HG03066 (cell line): ENCODE measurements around the gene LAT.
"Not testable (repeated sequence)": the region's sequence is repeated elsewhere in the genome, so short reads cannot be mapped to it uniquely, and the experiment has no call there.

Experiments used
- ATAC-seq: cut with Tn5 transposase; IDR thresholded peaks from one replicate; pipeline ENCODE4 v1.9.1; 2021; ENCODE audit warnings: low read depth; ENCODE audit not compliant: unreplicated experiment

LAT gene

DNA sequence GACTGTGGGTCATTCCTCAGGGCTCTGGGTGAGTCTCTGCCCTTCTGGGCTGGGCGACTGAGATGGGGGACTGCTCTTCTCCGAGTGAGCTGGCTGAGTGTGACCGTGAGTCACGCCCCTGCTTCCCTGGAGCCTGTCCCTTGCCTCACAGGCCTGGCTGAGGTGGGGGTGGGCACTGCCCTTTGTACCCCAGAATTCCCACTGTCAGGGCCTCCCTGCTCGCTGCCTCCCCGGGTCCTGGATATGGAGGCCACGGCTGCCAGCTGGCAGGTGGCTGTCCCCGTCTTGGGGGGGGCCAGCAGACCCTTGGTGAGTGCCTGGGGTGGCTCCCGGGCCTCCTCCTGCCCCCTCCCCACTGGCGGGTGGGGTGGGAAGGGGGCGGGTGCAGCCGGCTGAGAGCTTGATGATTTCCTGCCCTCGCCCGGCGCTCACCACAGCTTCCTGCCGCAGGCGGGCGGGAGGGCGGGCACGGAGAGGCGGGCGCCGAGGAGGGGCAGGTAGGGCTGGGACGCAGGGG lies at the start of gene LAT:
TSS of gene LAT (plus strand) at position 434 of the 517 bp plus-strand sequence. CDS start 366 bp downstream, outside the sequence.
- ATAC-seq = no peak

- ATAC-seq = no peak
Observed at GRCh38 chr16:28935346-28935745, 49.5 kb upstream of the LAT start.

DNA sequence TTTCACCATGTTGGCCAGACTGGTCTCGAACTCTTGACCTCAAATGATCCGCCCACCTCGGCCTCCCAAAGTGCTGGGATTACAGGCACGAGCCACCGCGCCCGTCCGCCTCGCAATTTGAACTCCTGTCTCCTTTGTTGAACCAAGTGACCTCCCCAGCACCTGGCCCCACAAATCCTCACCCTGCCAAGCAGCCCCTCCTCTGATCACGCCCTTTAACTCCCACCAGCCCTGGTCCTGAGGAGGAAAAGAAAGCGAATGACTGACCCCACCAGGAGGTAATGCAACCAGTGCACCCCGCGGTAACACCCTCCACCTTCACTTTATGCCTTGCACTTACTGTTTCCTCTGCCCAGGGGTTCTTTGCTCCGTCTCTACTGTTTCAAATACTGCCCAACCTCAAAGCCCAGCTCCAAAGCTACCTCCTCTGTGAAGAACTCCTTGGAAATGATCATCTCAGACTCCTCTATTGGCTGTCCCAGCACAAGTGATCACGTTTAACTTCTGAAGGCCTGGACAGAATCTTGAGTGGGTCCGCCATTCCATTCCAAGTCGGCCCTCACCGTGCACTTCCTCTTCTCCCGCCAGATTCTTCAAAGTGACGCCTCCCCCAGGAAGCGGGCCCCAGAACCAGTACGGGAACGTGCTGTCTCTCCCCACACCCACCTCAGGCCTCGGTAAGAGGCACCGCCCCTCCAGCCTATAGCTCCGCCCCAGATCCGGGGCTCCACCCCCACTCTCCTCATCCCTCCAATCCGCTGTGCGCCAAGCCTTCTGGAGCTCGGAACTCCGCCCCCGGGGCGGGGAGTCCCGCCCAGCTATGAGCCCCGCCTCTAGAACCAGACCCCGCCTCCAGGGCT lies 48.7 kb upstream of the LAT start:
- peak; percentile 72 for ATAC-seq

GRCh38 chr16:28936784-28937155 lies 48.1 kb upstream of the LAT start:
- ATAC-seq = no peak

GRCh38 chr16:28937222-28937876 lies 47.5 kb upstream of the LAT start:
- no peak for ATAC-seq

GRCh38 chr16:28938721-28939120 lies 46.1 kb upstream of the LAT start:
- no peak for ATAC-seq

DNA sequence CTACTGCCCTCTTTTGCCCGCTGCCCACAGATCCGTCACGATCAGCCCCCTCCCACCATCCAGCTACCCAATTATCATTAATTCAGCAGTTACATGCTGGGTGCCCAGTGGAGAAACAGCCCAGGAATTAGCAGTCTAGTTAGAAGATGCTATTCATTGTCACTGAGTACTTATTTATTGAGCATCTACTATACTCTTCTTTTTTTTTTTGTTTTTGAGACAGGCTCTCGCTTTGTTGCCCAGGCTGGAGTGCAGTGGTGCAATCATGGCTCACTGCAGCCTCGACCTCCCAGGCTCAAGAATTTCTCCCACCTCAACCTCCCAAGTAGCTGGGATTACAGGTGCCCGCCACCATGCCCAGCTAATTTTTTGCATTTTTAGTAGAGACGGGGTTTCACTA lies 45.0 kb upstream of the LAT start:
- not testable (repeated sequence) for ATAC-seq

DNA sequence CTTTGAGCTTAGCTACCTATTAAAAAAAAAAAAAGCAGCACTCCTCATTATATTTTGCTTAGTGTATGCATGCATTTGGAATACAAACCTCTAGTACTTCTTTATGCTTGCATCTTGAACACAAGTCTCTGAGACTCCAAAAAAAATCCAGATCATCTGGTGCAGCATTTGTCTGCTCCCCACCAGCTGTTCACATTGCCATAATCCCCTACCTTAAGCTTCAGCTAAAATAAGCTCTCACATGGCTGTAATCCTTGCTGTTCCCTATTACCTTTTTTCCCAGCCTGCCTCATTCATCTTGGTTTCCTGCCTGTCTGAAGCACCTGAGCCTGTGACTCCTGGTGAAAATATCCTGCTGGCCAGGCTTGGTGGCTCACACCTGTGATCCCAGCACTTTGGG lies 41.6 kb upstream of the LAT start:
- ATAC-seq = no peak

DNA sequence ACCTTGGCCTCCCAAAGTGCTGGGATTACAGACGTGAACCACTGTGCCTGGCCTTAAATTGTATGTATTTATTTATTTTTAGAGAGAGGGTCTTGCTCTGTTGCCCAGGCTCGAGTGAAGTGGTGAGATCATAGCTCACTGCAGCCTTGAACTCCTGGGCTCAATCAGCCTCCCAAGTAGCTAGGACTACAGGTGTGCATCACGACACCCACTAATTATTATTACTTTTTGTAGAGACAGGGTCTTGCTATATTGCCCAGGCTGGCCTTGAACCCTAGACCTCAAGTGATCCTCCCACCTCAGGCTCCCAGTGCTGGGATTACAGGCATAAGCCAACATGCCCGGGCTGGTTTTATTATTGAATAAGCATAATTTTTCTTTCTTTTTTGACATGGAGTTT lies 38.2 kb upstream of the LAT start:
- ATAC-seq = no peak

GRCh38 chr16:28950648-28951409 lies 34.0 kb upstream of the LAT start, which contains the start of gene NFATC2IP:
Gene NFATC2IP, plus strand, starts transcription at chr16:28950937. Its CDS starts 75 bp downstream, at chr16:28951012.
- ATAC-seq = peak; percentile 87

DNA sequence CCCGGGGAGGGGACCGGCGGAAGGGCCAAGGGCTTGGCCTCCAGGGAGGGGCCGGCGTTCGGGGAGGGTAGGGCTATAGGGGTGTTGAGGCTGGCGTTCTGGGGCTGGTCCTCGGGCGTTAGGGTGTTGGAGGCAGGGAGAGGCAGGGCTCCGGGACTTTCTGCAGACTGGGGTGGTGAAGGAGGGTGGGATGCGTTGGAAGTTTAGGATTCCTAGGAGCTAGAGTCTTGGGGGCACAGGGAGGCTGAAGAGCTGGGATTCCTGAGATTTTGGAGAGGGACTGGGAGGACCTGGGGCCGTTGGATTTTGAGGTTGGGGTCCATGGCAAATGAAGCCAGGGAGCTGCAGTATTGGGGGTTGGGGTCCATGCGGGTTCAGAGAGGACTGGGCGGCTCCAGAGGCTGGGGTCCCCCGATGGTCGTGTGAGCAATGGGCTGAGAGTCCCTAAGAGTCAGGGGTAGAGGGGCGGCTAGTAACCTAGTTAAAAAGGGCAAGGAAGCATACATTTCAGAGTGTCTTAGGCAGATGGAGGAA lies 33.4 kb upstream of the LAT start:
- no peak for ATAC-seq

DNA sequence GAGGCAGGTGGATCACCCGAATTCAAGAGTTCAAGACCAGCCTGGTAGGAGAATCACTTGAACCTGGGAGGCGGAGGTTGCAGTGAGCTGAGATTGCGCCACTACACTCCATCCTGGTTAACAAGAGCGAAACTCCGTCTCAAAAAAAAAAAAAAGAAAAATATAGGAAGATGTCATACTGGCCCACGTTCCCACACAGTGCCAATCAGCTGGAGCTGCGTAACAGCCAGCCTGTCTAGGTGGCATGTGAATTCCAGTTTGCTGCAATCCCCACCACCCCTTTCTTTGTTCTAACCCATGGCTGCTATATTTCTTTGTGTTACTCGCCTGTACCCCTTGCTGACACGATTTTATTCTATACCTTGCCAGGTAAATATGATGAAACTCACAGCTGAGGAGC lies 26.6 kb upstream of the LAT start:
- ATAC-seq = no peak

GRCh38 chr16:28958836-28959235 lies 26.0 kb upstream of the LAT start:
- no peak for ATAC-seq

GRCh38 chr16:28964072-28964471 lies 20.8 kb upstream of the LAT start:
- ATAC-seq = no peak

DNA sequence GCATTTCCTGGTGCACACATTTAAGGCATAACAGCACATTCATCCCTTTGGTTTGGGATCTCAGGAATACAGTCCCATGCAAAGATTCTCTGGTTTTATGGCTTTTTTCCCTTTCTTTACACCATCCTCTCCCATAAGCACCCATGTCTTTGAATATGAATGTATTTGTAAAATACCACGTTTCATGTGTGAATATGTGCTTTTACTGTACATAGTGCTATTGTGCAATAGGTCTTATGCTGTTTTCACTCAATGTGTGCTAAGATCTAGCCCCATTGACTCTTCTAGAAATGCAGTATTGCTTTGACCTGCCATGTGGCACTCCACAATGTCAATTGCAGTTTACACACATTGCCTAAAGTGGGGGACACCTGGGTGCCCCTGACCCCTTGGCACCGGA lies 20.4 kb upstream of the LAT start:
- no peak for ATAC-seq

DNA sequence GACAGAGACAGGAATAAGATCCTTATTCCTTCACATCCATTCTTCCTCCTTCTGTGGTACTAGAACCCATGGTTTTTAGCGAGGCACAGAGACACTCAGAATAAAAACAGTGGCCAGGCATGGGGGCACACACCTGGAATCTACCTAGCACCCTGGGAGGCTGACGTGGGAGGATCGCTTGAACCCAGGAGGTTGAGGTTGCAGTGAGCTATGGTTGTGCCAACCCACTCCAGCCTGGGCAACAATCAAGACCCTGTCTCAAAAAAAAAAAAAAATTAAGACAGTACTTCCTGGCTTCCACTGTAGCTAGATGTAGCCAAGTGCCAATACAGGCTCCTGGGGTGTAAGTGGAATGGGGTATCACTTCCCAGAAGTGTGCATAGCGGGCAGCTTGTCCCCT lies 17.7 kb upstream of the LAT start:
- no peak for ATAC-seq

GRCh38 chr16:28969696-28970095 lies 15.2 kb upstream of the LAT start:
- ATAC-seq = not testable (repeated sequence)

GRCh38 chr16:28974007-28974436 lies 10.8 kb upstream of the LAT start:
- peak; percentile 12 for ATAC-seq

DNA sequence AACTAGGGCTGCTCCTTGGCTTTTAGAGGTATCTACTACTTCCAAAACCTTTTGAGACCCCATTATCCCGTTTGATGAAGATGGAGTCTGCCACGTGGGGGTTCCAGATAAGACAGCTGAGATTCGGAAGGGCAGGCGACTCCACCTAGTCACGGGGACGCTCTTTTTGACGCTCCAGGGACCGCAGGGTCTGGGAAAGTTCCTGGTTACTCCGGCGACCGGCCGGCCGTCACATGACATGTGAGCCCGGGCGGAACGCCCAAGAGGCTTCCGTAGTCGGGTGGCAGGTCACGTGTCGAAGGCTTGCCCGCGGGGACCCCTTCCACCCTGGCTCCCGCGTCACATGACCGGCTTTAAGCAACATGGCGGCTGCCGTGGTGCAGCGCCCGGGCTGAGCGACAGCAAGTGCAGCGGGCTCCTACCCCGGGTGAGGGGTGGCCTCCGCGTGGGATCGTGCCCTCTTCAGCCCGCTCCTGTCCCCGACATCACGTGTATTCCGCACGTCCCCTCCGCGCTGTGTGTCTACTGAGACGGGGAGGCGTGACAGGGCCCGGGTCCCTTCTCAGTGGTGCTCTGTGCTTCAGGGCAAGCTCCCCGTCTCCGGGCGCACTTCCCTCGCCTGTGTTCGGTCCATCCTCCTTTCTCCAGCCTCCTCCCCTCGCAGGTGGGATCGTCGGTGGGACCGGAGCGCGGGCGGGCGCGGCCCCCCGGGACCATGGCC lies 10.3 kb upstream of the LAT start, which contains the start of gene SPNS1:
TSS of gene SPNS1 (plus strand) at position 342 of the 721 bp plus-strand sequence. CDS start at position 716, 374 bp downstream.
- peak; percentile 84 for ATAC-seq

- ATAC-seq = no peak
Observed at GRCh38 chr16:28975158-28975599, 9.7 kb upstream of the LAT start.
